ENCODE measurements around the gene HLCS. TPM values are rescaled to one million over a fixed set of nuclear protein-coding genes. Genes with fewer than 3 reads are reported as not detected.

HLCS gene
- total RNA-seq, 6 experiments from 2014 or later = 12.6 to 19.1 (median 16.0) TPM

GRCh38 chr21:36741506-36741905 is 225.0 kb downstream of the HLCS start:
- intact Hi-C loops (cut with DNase I) = no loop called here
- no peak overlapping the region for H3K27ac ChIP-seq
- no peaks in the 10 kb centered on the region for H3K4me1 ChIP-seq
- H3K27me3 ChIP-seq = no peaks in the 10 kb centered on the region
- H3K4me3 ChIP-seq = no peak overlapping the region
- H3K36me3 ChIP-seq = no peaks in the 10 kb centered on the region
- TF ChIP-seq POLR2A (IDR thresholded peaks at IDR 0.05) = no peak
- TF ChIP-seq, protein P1, sequence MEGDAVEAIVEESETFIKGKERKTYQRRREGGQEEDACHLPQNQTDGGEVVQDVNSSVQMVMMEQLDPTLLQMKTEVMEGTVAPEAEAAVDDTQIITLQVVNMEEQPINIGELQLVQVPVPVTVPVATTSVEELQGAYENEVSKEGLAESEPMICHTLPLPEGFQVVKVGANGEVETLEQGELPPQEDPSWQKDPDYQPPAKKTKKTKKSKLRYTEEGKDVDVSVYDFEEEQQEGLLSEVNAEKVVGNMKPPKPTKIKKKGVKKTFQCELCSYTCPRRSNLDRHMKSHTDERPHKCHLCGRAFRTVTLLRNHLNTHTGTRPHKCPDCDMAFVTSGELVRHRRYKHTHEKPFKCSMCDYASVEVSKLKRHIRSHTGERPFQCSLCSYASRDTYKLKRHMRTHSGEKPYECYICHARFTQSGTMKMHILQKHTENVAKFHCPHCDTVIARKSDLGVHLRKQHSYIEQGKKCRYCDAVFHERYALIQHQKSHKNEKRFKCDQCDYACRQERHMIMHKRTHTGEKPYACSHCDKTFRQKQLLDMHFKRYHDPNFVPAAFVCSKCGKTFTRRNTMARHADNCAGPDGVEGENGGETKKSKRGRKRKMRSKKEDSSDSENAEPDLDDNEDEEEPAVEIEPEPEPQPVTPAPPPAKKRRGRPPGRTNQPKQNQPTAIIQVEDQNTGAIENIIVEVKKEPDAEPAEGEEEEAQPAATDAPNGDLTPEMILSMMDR (IDR thresholded peaks at IDR 0.05) = no peak
- H3K9me3 ChIP-seq = no peaks in the 10 kb centered on the region
- 59% methylated on average over 4 of the region's 21 CpGs for WGBS (ENCODE audit: insufficient coverage, low coverage, low lambda C conversion rate, missing lambda C conversion rate)
- DNase-seq = no peak
- no peak for ATAC-seq

DNA sequence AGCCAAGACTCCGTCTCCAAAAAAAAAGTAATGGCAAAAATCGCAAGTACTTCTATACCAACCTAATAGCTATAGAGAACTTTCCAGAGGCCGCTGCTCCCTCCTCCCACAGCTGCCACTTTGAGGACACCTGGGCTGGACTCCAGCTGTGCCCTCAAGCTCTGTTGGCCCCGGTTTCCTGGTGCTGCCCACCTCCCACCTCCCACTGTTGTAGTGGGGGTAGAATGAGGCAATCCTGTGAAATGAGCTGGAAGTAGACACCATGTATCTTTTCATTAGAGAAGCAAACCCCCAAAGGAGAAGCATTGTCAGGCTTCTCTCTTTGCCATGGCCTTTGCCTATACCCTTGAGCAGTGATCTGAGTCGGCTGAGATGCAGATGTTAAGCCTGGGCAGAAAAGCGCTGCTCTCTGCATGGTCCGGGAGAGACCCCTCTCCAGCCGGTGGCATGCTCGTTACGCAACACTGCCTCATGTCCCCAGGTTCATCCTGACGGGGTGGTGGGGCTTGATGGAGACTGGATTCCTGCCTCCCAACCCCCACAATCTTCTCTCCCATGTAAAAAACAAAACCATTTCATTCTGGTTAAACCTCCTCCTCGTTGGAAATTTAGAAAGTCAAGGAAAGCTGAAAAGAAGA is 227.9 kb downstream of the HLCS start:
- Histone ChIP-seq H3K9me3 (no peaks in the 10 kb centered on the region), H3K4me1 (no peaks in the 10 kb centered on the region), H3K36me3 (no peaks in the 10 kb centered on the region), H3K4me3 (no peak overlapping the region), H3K27me3 (no peaks in the 10 kb centered on the region), H3K27ac (no peak overlapping the region)
- 55% methylated on average over 8 of the region's 12 CpGs for WGBS (ENCODE audit: insufficient coverage, low coverage, low lambda C conversion rate, missing lambda C conversion rate)
- DNase-seq (peak in 1 of 3 donors; percentile 18), ATAC-seq (no peak)
- TF ChIP-seq, protein P1 (IDR thresholded peaks at IDR 0.05) = no peak
- no peak for TF ChIP-seq POLR2A (IDR thresholded peaks at IDR 0.05)
- intact Hi-C loops (cut with DNase I) = no loop called here

DNA sequence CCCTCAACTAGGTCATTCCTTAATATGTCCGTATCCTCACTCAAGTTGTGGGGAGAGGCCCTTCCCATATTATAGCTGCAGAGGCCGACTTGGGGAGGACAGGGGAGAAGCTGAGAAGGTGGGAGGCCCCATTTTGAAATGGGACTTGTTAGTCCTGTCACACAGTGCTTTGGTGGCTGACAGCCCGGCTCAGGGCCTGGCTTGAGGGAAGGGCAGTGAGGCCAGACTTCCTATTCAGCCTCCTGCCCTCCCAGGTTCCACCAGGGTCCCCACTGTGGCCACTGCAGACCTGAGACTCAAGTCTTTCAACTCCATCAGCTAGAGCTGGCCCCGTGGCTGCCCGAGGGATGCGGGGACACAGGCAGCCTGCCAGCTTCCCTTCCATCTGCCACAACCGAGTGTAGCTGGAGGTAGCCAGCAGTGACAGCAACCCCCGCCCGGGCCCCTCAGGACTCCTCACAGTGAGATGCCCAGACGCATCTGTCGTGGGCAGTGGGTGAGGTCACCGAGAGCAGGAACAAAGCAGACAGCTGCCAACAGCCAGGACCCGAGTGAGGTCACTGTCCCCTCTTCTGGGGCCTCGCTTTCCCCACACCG is 230.6 kb downstream of the HLCS start:
- no peaks in the 10 kb centered on the region for H3K27me3 ChIP-seq

DNA sequence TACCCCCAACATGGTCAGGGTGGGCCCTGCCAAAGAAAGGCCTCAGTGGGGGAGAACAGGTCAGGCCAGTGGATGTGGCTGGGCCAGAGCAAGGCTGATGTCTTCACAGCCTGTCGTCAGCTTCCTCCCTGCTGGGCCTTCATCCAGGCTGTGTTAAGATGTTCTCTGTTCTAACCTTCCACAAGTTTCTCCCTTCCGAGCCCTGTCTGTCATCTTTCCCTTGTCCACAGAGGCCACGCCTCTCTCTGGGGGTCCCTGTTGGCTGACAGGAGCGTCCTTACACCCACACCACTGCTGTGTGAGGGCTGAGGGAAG is 231.3 kb downstream of the HLCS start:
- Histone ChIP-seq H3K9me3 (no peaks in the 10 kb centered on the region), H3K4me3 (no peak overlapping the region), H3K27ac (no peak overlapping the region), H3K4me1 (peaks cover 0 to 7% (median 0%) of the 10 kb centered on the region in 4 donors), H3K27me3 (no peaks in the 10 kb centered on the region), H3K36me3 (no peaks in the 10 kb centered on the region)
- intact Hi-C loops (cut with DNase I) = no loop called here
- 70% methylated on average over 2 of the region's 4 CpGs for WGBS (ENCODE audit: insufficient coverage, low coverage, low lambda C conversion rate, missing lambda C conversion rate)
- ATAC-seq = no peak
- no peak for TF ChIP-seq POLR2A (IDR thresholded peaks at IDR 0.05)
- TF ChIP-seq, protein P1 (IDR thresholded peaks at IDR 0.05) = no peak
- DNase-seq = no peak

More for the DNA sequence above, 230.6 kb downstream of the HLCS start:
- intact Hi-C loops (cut with DNase I) = no loop called here
- DNase-seq (no peak), ATAC-seq (no peak)
- H3K4me1 ChIP-seq = peaks cover 0 to 2% (median 0%) of the 10 kb centered on the region in 4 donors
- no peak overlapping the region for H3K4me3 ChIP-seq
- no peaks in the 10 kb centered on the region for H3K36me3 ChIP-seq
- no peak for TF ChIP-seq POLR2A (IDR thresholded peaks at IDR 0.05)
- TF ChIP-seq, protein P1 (IDR thresholded peaks at IDR 0.05) = no peak
- WGBS (ENCODE audit: insufficient coverage, low coverage, low lambda C conversion rate, missing lambda C conversion rate) = 80% methylated on average over 1 of the region's 15 CpGs
- H3K9me3 ChIP-seq = no peaks in the 10 kb centered on the region
- H3K27ac ChIP-seq = no peak overlapping the region

All from right lobe of liver (tissue), 6 donors.